C4-2B (cell line): Measurements from ENCODE around the gene GRB10.

Experiments
- H3K27ac ChIP-seq: fragments of 450-650 bp; 2 replicates; pipeline ENCODE4 v1.5.1; 2017
- ZFX ChIP-seq: fragments of 450-650 bp; IDR thresholded peaks from 2 replicates; pipeline ENCODE4 v1.6.1; 2017
- TF ChIP-seq, protein P1 (sequence below): fragments of 450-650 bp; conservative IDR thresholded peaks from 2 replicates; pipeline ENCODE4 v1.5.1; 2017; ENCODE audit warnings: mild to moderate bottlenecking

The GRB10 gene

DNA sequence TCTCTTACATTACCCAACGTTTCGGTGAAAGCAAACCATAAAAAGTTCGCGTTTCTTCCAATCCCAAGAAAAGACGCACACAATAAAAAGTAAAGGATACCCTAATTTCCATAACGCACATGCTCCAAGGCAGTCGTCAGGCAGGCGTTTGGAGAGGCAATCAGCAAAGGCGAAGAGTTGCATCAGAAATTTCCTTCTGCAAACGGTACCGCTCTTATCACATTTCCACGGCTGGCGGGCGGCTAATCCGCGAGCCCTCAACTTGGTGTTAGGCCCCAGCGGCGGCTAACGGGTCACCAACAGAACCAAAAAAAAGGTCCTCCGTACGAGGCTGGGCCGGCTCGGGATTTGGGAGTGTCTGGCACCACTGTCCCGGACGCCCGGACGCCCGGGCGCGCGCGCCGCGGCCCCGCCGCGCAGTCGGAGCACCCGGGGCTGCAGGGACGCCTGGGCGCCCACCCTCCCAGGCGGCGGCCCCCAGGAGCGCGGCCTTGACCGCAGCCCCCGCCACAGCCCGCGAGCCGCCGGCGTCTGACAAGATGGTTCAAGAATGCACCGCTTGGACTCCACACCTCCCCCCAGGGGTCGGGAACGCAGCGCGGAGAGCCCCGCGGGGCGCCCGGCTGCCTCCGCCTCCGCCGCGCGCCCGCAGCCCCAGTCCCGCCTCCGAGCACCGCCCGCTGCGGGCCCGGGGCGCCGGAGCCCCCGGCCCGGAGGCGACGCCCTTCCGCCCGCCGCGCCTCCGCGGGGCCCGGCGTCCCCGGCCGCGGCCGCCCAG lies 9.8 kb upstream of the GRB10 start:
- TF ChIP-seq ZFX: peak; percentile 34
- TF ChIP-seq, protein P1, sequence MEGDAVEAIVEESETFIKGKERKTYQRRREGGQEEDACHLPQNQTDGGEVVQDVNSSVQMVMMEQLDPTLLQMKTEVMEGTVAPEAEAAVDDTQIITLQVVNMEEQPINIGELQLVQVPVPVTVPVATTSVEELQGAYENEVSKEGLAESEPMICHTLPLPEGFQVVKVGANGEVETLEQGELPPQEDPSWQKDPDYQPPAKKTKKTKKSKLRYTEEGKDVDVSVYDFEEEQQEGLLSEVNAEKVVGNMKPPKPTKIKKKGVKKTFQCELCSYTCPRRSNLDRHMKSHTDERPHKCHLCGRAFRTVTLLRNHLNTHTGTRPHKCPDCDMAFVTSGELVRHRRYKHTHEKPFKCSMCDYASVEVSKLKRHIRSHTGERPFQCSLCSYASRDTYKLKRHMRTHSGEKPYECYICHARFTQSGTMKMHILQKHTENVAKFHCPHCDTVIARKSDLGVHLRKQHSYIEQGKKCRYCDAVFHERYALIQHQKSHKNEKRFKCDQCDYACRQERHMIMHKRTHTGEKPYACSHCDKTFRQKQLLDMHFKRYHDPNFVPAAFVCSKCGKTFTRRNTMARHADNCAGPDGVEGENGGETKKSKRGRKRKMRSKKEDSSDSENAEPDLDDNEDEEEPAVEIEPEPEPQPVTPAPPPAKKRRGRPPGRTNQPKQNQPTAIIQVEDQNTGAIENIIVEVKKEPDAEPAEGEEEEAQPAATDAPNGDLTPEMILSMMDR: no peak
- peak overlapping the region; percentile 74 for H3K27ac ChIP-seq

DNA sequence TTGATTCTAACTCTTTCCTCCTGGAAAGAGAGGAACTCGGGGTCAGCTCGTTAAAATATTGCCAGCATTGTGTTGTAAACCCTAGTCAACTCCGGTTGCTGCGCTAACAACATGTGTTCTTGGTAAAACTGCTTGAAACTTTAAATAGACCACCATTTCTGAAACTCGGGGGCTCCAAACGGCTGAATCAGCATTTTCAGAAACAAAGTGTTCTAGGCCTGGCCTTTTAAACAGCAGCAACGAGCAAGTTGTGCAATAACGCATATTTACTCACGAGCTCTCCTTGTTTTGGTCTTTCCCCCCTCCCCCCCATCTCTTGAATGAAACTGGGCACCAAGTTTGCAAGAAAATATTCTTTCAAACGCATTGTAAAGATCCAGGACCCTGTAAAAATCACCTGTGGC lies 9.2 kb upstream of the GRB10 start:
- TF ChIP-seq, protein P1: no peak
- TF ChIP-seq ZFX: no peak
- peak overlapping the region; percentile 74 for H3K27ac ChIP-seq

DNA sequence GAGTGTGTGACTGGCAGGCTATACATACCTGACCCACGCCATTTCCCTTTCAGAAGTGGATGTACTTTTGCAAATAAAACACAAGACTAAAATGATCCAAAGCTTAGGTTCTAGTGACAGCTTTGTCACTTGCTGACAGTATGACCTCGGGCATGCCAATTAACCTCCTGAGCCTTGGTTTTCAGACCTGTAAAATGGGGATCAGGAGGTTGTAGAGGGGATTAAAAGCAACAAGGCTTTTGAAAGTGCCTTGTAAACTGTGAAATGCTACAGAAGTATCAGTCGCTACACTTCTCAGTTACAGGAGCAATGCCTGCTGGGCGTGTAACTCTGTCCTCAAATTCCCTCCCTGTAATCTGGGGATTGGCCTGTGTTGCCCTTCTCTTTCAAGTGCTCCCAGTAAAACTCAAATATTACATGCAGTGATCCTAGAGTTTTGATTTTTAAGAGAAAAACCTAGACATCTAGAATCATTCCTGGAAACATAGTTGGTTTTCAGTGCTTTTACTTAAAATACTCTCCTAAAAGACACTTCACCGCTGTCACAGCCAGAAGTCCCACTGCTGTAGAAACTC lies 8.8 kb upstream of the GRB10 start:
- H3K27ac ChIP-seq: peak overlapping the region; percentile 74; the same call in 1 of the 2 replicates
- no peak for TF ChIP-seq ZFX
- TF ChIP-seq, protein P1: no peak

DNA sequence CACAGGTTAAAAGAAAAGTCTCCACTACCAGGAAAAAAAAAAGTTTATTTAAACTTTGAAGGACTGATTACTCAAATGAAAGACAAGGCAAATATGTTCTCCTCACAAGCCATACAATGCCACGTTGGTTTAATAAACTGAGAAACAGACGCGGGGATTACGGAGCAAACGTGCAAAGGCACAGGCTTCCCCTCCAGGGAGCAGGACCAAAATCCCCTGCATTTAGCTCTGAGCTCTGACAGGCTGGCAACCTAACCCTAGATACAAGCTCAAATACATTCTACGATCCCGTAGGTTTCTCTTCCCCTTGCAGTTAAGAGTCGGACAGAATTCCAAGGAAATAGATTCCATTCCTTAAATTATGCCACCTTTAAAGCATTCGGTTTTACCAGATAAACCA lies 7.7 kb upstream of the GRB10 start:
- TF ChIP-seq, protein P1: no peak
- no peak for TF ChIP-seq ZFX
- H3K27ac ChIP-seq: no peak overlapping the region

DNA sequence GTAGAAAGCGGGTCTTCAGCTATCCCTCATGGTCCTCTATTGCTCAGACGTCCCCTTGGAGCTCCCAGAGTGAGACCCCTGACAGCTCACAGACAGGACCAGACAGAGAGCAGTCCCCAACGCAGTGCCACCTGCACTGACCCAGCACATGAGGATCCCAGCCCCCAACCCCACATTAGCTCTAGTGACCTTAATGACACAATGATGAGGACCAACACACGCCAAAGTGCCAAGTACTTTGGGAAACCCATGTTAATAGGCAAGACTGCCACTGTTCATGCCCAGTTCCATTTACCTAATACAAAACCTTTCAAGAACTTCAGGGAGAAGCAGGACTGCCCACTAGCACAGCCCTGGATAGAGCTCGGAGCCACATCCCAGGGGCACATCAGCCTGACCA lies 5.7 kb upstream of the GRB10 start:
- no peak overlapping the region for H3K27ac ChIP-seq
- no peak for TF ChIP-seq ZFX
- TF ChIP-seq, protein P1: no peak

DNA sequence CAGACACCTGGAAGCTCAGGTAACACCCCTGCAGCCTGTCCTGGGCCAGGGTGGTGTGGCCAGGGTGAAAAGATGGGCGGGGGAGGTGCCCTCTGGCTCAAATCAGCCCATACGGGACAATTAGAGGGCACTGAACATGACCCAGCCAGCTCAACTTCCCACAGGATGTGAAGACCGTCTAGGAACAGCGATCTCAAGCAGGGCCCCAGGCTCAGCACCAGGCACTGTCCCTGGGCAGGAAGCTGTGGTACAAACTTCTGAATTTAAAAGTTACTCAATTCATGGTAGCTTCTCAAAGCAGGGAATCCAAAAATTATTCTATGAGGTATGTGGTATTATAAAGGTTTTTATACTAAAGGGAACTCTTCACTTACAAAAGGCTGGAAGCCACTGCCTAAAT lies 5.1 kb upstream of the GRB10 start:
- no peak overlapping the region for H3K27ac ChIP-seq
- no peak for TF ChIP-seq ZFX
- TF ChIP-seq, protein P1: no peak

DNA sequence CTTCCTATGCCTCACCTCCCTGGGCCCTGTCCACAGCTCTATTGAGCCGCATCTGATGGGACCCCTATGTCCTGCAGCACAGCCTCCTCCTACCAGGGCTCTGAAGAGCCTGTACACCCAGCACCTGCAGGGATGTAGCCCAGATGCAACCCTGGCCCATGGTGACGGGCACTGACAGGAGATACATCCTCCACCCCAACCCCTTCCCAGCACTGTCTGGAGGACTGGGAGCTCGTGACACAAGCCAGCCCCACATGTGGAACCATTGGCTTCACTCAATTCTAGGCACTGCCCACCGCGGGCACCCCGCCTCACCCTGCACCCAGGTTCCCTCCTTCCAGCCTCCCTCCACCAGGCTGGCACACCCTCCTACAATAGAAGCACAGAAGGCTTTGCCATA lies 2.6 kb upstream of the GRB10 start:
- H3K27ac ChIP-seq: no peak overlapping the region
- TF ChIP-seq ZFX: no peak
- TF ChIP-seq, protein P1: no peak
